SJSA1 (cell line): ENCODE results near the gene PRDM15. TPM values are rescaled to one million over a fixed set of nuclear protein-coding genes. Genes with fewer than 3 reads are reported as not detected.
A peak's percentile ranks its signal among the peaks of the same experiment; 100 is the strongest.
"Not testable (repeated sequence)": the region's sequence is repeated elsewhere in the genome, so short reads cannot be mapped to it uniquely, and the experiment has no call there.

Experiments
- DNase-seq, 2 experiments: peaks; one replicate each; pipeline ENCODE4 v3.0.0-alpha.2; 2015 to 2020; ENCODE audit warnings: low spot score in 2 of 2, low read depth in 1 of 2
- H3K27ac ChIP-seq: fragments of 250-450 bp; sonication (Bioruptor Pico); 2 replicates; pipeline ENCODE4 v1.5.1; 2020; ENCODE audit warnings: mild to moderate bottlenecking, moderate library complexity
- H3K27me3 ChIP-seq: fragments of 250-450 bp; sonication (Bioruptor Pico); replicated peaks from 2 replicates; pipeline ENCODE4 v1.5.1; 2020; ENCODE audit warnings: mild to moderate bottlenecking, moderate library complexity
- H3K36me3 ChIP-seq: fragments of 250-450 bp; sonication (Bioruptor Pico); 2 replicates; pipeline ENCODE4 v1.5.1; 2020; ENCODE audit warnings: mild to moderate bottlenecking
- H3K4me1 ChIP-seq: fragments of 250-450 bp; sonication (Bioruptor Pico); replicated peaks from 2 replicates; pipeline ENCODE4 v1.6.1; 2021; ENCODE audit warnings: mild to moderate bottlenecking
- H3K4me3 ChIP-seq: fragments of 250-450 bp; sonication (Bioruptor Pico); 2 replicates; pipeline ENCODE4 v1.5.1; 2020; ENCODE audit warnings: mild to moderate bottlenecking
- H3K9me3 ChIP-seq: fragments of 250-450 bp; sonication (Bioruptor Pico); replicated peaks from 2 replicates; pipeline ENCODE4 v1.5.1; 2020; ENCODE audit warnings: mild to moderate bottlenecking
- total RNA-seq: library from RNA; depleted of rRNA; stranded (reverse); fragments of >200 nt; shearing (Covaris generic); gene quantifications from 2 replicates; pipeline ENCODE4 v1.2.3, GENCODE V29; 2014

Gene PRDM15
- total RNA-seq, 1 experiment from 2014 or later: 5.1 TPM

GRCh38 chr21:41796476-41797080 lies 82.6 kb downstream of the PRDM15 start:
- DNase-seq: no peak

GRCh38 chr21:41795726-41796125 lies 83.4 kb downstream of the PRDM15 start:
- Histone ChIP-seq H3K27me3 (no peaks in the 10 kb centered on the region), H3K36me3 (peaks cover 2% of the 10 kb centered on the region; the same call in 1 of the 2 replicates), H3K27ac (no peak overlapping the region), H3K4me1 (no peaks in the 10 kb centered on the region), H3K4me3 (no peak overlapping the region), H3K9me3 (peaks cover 11% of the 10 kb centered on the region; the same call in 1 of the 2 replicates)
- DNase-seq: no peak

More at GRCh38 chr21:41796476-41797080, 82.6 kb downstream of the PRDM15 start:
- Histone ChIP-seq H3K36me3 (peaks cover 11% of the 10 kb centered on the region; the same call in 1 of the 2 replicates), H3K4me1 (no peaks in the 10 kb centered on the region), H3K27ac (no peak overlapping the region), H3K27me3 (no peaks in the 10 kb centered on the region), H3K4me3 (no peak overlapping the region), H3K9me3 (peaks cover 11% of the 10 kb centered on the region; the same call in 1 of the 2 replicates)

GRCh38 chr21:41794600-41794999 lies 84.5 kb downstream of the PRDM15 start:
- DNase-seq: no peak
- no peaks in the 10 kb centered on the region for H3K4me1 ChIP-seq
- H3K36me3 ChIP-seq: no peaks in the 10 kb centered on the region
- H3K4me3 ChIP-seq: no peak overlapping the region
- no peaks in the 10 kb centered on the region for H3K27me3 ChIP-seq
- H3K27ac ChIP-seq: no peak overlapping the region
- peaks cover 11% of the 10 kb centered on the region; the same call in 1 of the 2 replicates for H3K9me3 ChIP-seq

GRCh38 chr21:41792711-41793110 lies 86.4 kb downstream of the PRDM15 start:
- no peak overlapping the region for H3K27ac ChIP-seq
- no peaks in the 10 kb centered on the region for H3K27me3 ChIP-seq
- peaks cover 11% of the 10 kb centered on the region; the same call in 1 of the 2 replicates for H3K9me3 ChIP-seq
- no peaks in the 10 kb centered on the region for H3K36me3 ChIP-seq
- DNase-seq: no peak
- no peaks in the 10 kb centered on the region for H3K4me1 ChIP-seq
- H3K4me3 ChIP-seq: no peak overlapping the region

GRCh38 chr21:41786509-41786987 lies 92.6 kb downstream of the PRDM15 start:
- H3K27me3 ChIP-seq: no peaks in the 10 kb centered on the region; the same call in 1 of the 2 replicates
- H3K4me1 ChIP-seq: peaks cover 24% of the 10 kb centered on the region
- no peak overlapping the region for H3K4me3 ChIP-seq
- peak; percentile 80 to 84 for DNase-seq
- H3K27ac ChIP-seq: peak overlapping the region; percentile 62
- H3K9me3 ChIP-seq: no peaks in the 10 kb centered on the region
- H3K36me3 ChIP-seq: no peaks in the 10 kb centered on the region

GRCh38 chr21:41785262-41785661 lies 93.9 kb downstream of the PRDM15 start:
- not testable (repeated sequence) for H3K27me3 ChIP-seq, H3K36me3 ChIP-seq, H3K27ac ChIP-seq, H3K4me3 ChIP-seq, H3K9me3 ChIP-seq, DNase-seq
- peaks cover 24% of the 10 kb centered on the region for H3K4me1 ChIP-seq

GRCh38 chr21:41784456-41785102 lies 94.6 kb downstream of the PRDM15 start:
- peaks cover 2% of the 10 kb centered on the region; the same call in 1 of the 2 replicates for H3K27me3 ChIP-seq
- DNase-seq: no peak
- H3K27ac ChIP-seq: no peak overlapping the region
- H3K36me3 ChIP-seq: no peaks in the 10 kb centered on the region
- no peaks in the 10 kb centered on the region for H3K9me3 ChIP-seq
- no peak overlapping the region for H3K4me3 ChIP-seq
- H3K4me1 ChIP-seq: peaks cover 24% of the 10 kb centered on the region

GRCh38 chr21:41783476-41784180 lies 95.5 kb downstream of the PRDM15 start:
- Histone ChIP-seq H3K27me3 (peaks cover 2% of the 10 kb centered on the region; the same call in 1 of the 2 replicates), H3K27ac (no peak overlapping the region), H3K4me1 (peaks cover 24% of the 10 kb centered on the region), H3K9me3 (no peaks in the 10 kb centered on the region), H3K4me3 (no peak overlapping the region), H3K36me3 (no peaks in the 10 kb centered on the region)
- DNase-seq: peak; percentile 72 to 88

- no peak for DNase-seq
- Histone ChIP-seq H3K27ac (no peak overlapping the region), H3K4me1 (peaks cover 19% of the 10 kb centered on the region), H3K9me3 (no peaks in the 10 kb centered on the region), H3K36me3 (no peaks in the 10 kb centered on the region), H3K4me3 (no peak overlapping the region), H3K27me3 (peaks cover 2% of the 10 kb centered on the region; the same call in 1 of the 2 replicates)
These were observed 98.1 kb downstream of the PRDM15 start for GRCh38 chr21:41781050-41781410.

GRCh38 chr21:41780337-41781049 lies 98.7 kb downstream of the PRDM15 start:
- no peaks in the 10 kb centered on the region for H3K36me3 ChIP-seq
- peaks cover 19% of the 10 kb centered on the region for H3K4me1 ChIP-seq
- no peak overlapping the region for H3K4me3 ChIP-seq
- H3K27me3 ChIP-seq: peaks cover 2% of the 10 kb centered on the region; the same call in 1 of the 2 replicates
- no peak for DNase-seq
- H3K9me3 ChIP-seq: no peaks in the 10 kb centered on the region
- H3K27ac ChIP-seq: no peak overlapping the region

GRCh38 chr21:41779659-41780058 lies 99.5 kb downstream of the PRDM15 start:
- Histone ChIP-seq H3K27me3 (peaks cover 2% of the 10 kb centered on the region; the same call in 1 of the 2 replicates), H3K4me1 (peaks cover 19% of the 10 kb centered on the region), H3K9me3 (no peaks in the 10 kb centered on the region), H3K36me3 (no peaks in the 10 kb centered on the region), H3K27ac (no peak overlapping the region), H3K4me3 (no peak overlapping the region)
- DNase-seq: no peak

GRCh38 chr21:41778930-41779600 lies 100.1 kb downstream of the PRDM15 start:
- Histone ChIP-seq H3K27me3 (peaks cover 2% of the 10 kb centered on the region; the same call in 1 of the 2 replicates), H3K27ac (no peak overlapping the region), H3K9me3 (no peaks in the 10 kb centered on the region), H3K36me3 (no peaks in the 10 kb centered on the region), H3K4me1 (peaks cover 16% of the 10 kb centered on the region), H3K4me3 (no peak overlapping the region)
- DNase-seq: no peak
